Measurements from ENCODE around the gene RSBN1L. TPM values are rescaled to one million over a fixed set of nuclear protein-coding genes. Genes with fewer than 3 reads are reported as not detected.

Gene RSBN1L
- total RNA-seq, 1 experiment from 2014 or later, result 27.6 TPM

GRCh38 chr7:77802557-77803405 lies 106.5 kb downstream of the RSBN1L start:
- peak; percentile 50 for DNase-seq (ENCODE audit: low read depth)

GRCh38 chr7:77806425-77806824 lies 110.2 kb downstream of the RSBN1L start:
- no peak for DNase-seq (ENCODE audit: low read depth)

- no peak for DNase-seq (ENCODE audit: low read depth)
Observed at GRCh38 chr7:77808517-77808916, 112.3 kb downstream of the RSBN1L start.

GRCh38 chr7:77811516-77812289 lies 115.4 kb downstream of the RSBN1L start:
- peak; percentile 27 for DNase-seq (ENCODE audit: low read depth)

DNA sequence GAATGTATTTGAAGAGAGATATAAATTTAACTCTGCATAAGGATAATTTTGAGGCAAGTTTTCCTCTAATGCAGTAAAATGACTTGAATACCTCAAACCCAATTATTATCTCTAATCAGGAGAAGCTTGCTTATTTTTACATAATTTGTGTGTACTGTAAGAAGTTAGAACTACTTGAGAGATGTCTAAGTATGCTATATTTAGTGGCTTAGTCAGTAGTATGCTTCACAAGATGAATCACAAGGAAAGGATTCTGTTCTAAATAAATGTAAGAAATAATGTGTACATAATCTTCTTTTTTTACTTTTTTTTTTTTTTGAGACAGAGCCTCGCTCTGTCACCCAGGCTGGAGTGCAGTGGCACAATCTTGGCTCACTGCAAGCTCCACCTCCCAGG lies 116.0 kb downstream of the RSBN1L start:
- DNase-seq (ENCODE audit: low read depth), result peak; percentile 65

DNA sequence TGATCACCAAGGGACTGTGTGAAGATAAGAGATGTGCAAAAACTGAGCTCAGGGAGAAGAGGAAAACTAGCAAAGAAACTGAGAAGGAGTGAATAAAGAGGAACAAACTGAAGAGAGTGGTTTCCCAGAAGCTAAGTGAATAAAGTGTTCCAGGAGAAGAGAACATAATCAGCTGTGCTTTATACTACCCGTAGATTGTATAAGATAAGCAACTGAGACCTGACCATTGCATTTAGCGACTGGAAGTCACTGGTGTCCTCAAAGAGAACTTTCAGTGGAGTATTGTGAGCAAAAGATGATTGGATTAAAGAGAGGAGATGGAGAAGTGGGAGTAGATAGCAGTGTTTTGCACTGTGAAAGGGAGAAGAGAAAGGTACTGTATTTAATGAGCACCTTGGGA lies 116.9 kb downstream of the RSBN1L start:
- DNase-seq (ENCODE audit: low read depth), result no peak

DNA sequence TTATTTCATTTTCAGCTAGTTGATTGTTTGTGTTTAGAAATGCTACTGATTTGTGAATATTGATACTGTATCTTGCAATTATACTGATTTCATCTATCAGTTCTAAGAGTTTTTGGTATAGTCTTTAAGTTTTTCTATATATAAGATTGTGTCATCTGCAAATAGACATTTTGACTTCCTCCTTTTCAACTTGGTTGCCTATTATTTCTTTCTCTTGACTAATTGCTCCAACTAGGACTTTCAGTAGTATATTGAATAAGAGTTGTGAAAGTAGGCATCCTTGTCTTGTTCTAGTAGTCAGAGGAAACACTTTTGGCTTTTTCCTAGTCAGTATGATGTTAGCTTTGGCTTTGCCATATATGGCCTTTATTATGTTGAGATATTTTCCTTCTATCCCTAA lies 122.8 kb downstream of the RSBN1L start:
- DNase-seq (ENCODE audit: low read depth), result no peak

DNA sequence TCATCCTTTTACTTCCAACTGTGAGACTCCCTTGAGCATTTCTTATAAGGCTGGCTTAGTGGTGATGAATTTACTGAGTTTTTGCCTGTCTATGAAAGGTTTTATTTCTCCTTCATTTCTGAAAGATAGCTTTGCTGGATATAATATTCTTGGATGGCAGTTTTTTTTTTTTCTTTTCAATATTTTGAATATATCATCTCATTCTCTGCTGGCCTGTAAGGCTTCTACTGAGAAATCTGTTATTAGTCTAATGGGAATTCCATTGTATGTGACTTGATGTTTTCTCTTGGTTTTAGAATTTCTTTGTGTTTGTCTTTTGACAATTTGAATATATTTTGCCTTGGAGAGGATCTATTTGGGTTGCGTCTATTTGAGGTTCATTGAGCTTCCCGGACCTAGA lies 124.7 kb downstream of the RSBN1L start:
- DNase-seq (ENCODE audit: low read depth), result no peak

- no peak for DNase-seq (ENCODE audit: low read depth)
Observed at GRCh38 chr7:77822269-77822668, 126.0 kb downstream of the RSBN1L start.

DNA sequence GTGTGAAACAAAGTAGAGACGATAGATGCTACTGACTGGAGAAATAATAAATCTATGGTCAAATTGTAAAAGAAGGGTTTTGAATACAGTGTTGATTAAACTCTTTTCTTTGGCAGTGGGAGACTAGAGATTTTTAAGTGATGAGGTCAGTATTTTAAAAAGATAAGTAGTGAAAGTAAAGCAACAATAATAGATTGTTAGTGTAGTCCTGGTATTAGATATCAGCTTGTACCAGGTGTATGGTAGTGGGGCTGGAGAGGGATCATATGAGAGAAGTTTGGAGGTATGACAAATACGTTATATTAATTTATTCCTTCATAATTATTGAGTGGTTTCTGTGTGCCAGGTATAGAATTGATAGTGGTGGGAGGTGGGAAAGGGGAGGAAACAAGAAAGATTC lies 127.5 kb downstream of the RSBN1L start:
- no peak for DNase-seq (ENCODE audit: low read depth)

- DNase-seq (ENCODE audit: low read depth), result no peak
Observed at GRCh38 chr7:77824636-77825035, 128.4 kb downstream of the RSBN1L start.

- DNase-seq (ENCODE audit: low read depth), result no peak
Observed at GRCh38 chr7:77825131-77825530, 128.9 kb downstream of the RSBN1L start.

- DNase-seq (ENCODE audit: low read depth), result no peak
Observed at GRCh38 chr7:77826300-77826699, 130.0 kb downstream of the RSBN1L start.

DNA sequence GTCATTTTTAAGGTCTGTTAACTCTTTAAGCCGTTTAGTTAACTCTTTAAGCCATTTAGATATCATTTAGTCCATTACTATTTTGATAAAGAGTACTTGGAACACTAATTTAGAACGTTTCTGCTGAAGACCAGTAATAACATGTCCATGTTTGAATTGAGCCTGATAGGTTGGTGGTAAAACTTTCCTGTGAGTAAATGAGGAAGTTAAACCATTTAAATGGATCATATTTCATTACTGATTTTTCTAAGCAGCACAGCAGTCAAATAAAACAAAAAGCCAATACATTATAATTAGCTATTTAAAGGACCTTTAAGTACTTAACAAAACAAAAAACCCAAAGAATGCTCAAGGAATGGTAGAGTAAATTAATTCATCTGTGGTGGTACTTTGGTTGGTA lies 131.7 kb downstream of the RSBN1L start:
- DNase-seq (ENCODE audit: low read depth), result no peak

DNA sequence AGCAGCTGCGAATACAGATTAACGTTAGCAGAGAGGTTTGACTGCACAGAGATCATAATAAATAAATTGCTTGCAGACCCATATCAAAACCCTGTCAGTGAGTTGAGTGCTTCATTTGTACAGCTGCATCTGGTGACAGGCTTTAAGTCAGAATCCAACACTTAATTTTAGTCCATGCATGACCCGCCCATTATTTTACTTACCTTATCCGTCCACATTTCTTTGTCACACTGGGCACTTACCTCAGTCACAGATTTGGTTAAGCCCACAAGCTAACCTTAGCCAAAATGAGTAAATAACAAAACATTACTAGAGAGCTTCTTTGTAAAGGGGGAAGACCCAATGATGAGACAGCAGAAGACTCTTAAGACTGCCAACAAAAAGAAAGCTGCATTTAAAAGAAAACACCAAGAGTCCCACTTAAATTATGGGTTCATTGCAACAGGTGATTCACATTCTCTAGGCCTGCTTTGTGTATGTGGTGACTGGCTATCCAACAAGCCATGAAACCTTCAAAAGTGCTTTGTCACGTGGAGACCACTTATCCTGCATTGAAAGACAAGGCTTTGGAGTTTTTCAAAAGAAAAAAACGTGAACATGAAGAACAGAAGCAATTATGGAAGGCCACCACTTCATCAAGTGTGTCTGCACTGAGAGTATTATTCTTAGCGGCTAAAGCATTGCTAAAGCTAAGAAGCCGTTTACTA lies 134.5 kb downstream of the RSBN1L start:
- DNase-seq (ENCODE audit: low read depth), result no peak

GRCh38 chr7:77831481-77831880 lies 135.2 kb downstream of the RSBN1L start:
- no peak for DNase-seq (ENCODE audit: low read depth)

- no peak for DNase-seq (ENCODE audit: low read depth)
Observed at GRCh38 chr7:77831953-77832352, 135.7 kb downstream of the RSBN1L start.

Other genes with a start within 250 kb of the RSBN1L start
- 41.5 and 59.7 TPM in 2 replicates for gene PTPN12, start 159.2 kb upstream of the RSBN1L start, total RNA-seq (2014; rRNA removed; shearing (Covaris generic))
- gene TMEM60, start 102.0 kb downstream of the RSBN1L start, total RNA-seq (2014; rRNA removed; shearing (Covaris generic)), result 49.7 and 59.7 TPM in 2 replicates
- gene PHTF2, start 102.3 kb downstream of the RSBN1L start, total RNA-seq (2014; rRNA removed; shearing (Covaris generic)), result 39.3 and 46.0 TPM in 2 replicates

All from M059J (cell line).